IMR-90 (cell line): Measurements from ENCODE around the gene PEA15. TPM values are rescaled to one million over a fixed set of nuclear protein-coding genes. Genes with fewer than 3 reads are reported as not detected.

Experiments
- ATAC-seq: fragments of 200-7000 bp; cut with Tn5 transposase; 2 replicates; pipeline ENCODE4 v1.9.1; 2020; ENCODE audit warnings: low read depth, mild to moderate bottlenecking, moderate library complexity
- BruUV-seq: library from RNA; stranded (reverse); fragments of 400-500 nt; replicated peaks from 2 replicates; lab custom pipeline; 2021; lab: Mats Ljungman, UMichigan
- CTCF ChIA-PET: fragments of 300-600 bp; formaldehyde crosslinking; extraction: SDS; loops from one replicate; lab custom pipeline; 2021; ENCODE audit warnings: antibody characterized with exemption; lab: Yijun Ruan, JAX
- POLR2A ChIA-PET: fragments of 300-600 bp; sonication (Branson Sonifier 250); formaldehyde crosslinking; loops from one replicate; lab custom pipeline; 2022; ENCODE audit warnings: antibody characterized with exemption; ENCODE audit not compliant: unreplicated experiment; lab: Charles Lee
- DNase-seq: peaks from one replicate; pipeline ENCODE4 v3.0.0; 2013
- H2AFZ ChIP-seq: replicated peaks from 2 replicates; pipeline ENCODE3; 2013; ENCODE audit warnings: low read length, mild to moderate bottlenecking; ENCODE audit not compliant: poor library complexity
- H2AK5ac ChIP-seq: 2 replicates; pipeline ENCODE4 v1.6.1; 2013; ENCODE audit warnings: low read depth, low read length, inconsistent platforms
- H2AK9ac ChIP-seq: replicated peaks from 2 replicates; pipeline ENCODE3; 2013; ENCODE audit warnings: mild to moderate bottlenecking, low read depth, low read length, moderate library complexity; ENCODE audit not compliant: poor library complexity
- H2BK120ac ChIP-seq: 2 replicates; pipeline ENCODE4 v1.6.1; 2013; ENCODE audit warnings: low read depth, low read length, inconsistent platforms
- H2BK15ac ChIP-seq: 3 replicates; pipeline ENCODE4 v1.6.1; 2013; ENCODE audit warnings: low read depth, low read length, inconsistent platforms
- H2BK20ac ChIP-seq: 2 replicates; pipeline ENCODE4 v1.6.1; 2013; ENCODE audit warnings: low read depth, mild to moderate bottlenecking, inconsistent platforms, low read length, moderate library complexity
- H2BK5ac ChIP-seq: 2 replicates; pipeline ENCODE4 v1.6.1; 2013; ENCODE audit warnings: mild to moderate bottlenecking, low read depth, low read length, inconsistent platforms; ENCODE audit not compliant: poor library complexity, severe bottlenecking
- H3K14ac ChIP-seq: replicated peaks from 2 replicates; pipeline ENCODE4 v1.6.1; 2013; ENCODE audit warnings: low read depth, low read length, inconsistent platforms
- H3K18ac ChIP-seq: 2 replicates; pipeline ENCODE4 v1.6.1; 2013; ENCODE audit warnings: low read depth, low read length, control low read depth
- H3K23ac ChIP-seq: 2 replicates; pipeline ENCODE4 v1.6.1; 2013; ENCODE audit warnings: low read depth, low read length, inconsistent platforms
- H3K27ac ChIP-seq: 2 replicates; pipeline ENCODE4 v1.5.1; 2013; ENCODE audit warnings: mild to moderate bottlenecking, control low read depth, low read length; ENCODE audit not compliant: insufficient read depth
- H3K27me3 ChIP-seq: 2 replicates; pipeline ENCODE4 v1.6.1; 2013; ENCODE audit warnings: low read length; ENCODE audit not compliant: control insufficient read depth, insufficient read depth
- H3K36me3 ChIP-seq: 2 replicates; pipeline ENCODE4 v1.6.1; 2013; ENCODE audit warnings: low read length, mixed read lengths; ENCODE audit not compliant: control insufficient read depth, insufficient read depth
- H3K4ac ChIP-seq: 2 replicates; pipeline ENCODE4 v1.6.1; 2013; ENCODE audit warnings: low read depth, low read length, inconsistent platforms
- H3K4me1 ChIP-seq: 2 replicates; pipeline ENCODE4 v1.6.1; 2013; ENCODE audit warnings: low read length, mixed read lengths; ENCODE audit not compliant: control insufficient read depth, insufficient read depth
- H3K4me2 ChIP-seq: 2 replicates; pipeline ENCODE4 v1.6.1; 2013; ENCODE audit warnings: low read depth, mild to moderate bottlenecking, control low read depth, low read length, moderate library complexity
- H3K4me3 ChIP-seq: 2 replicates; pipeline ENCODE4 v1.5.1; 2013; ENCODE audit warnings: low read depth, mild to moderate bottlenecking, control low read depth, low read length, moderate library complexity; ENCODE audit not compliant: insufficient read depth
- H3K56ac ChIP-seq: 2 replicates; pipeline ENCODE4 v1.6.1; 2013; ENCODE audit warnings: low read length, inconsistent platforms; ENCODE audit not compliant: insufficient read depth; ENCODE audit errors: extremely low read depth
- H3K79me1 ChIP-seq, 2 experiments: 2 replicates each; pipeline ENCODE4 v1.6.1; 2013; ENCODE audit warnings: low read length in 2 of 2, inconsistent platforms in 1 of 2, low read depth in 1 of 2
- H3K9ac ChIP-seq: 2 replicates; pipeline ENCODE4 v1.6.1; 2013; ENCODE audit warnings: low read depth, low read length, control low read depth
- H3K9me1 ChIP-seq: 2 replicates; pipeline ENCODE4 v1.6.1; 2013; ENCODE audit warnings: low read length, inconsistent platforms; ENCODE audit not compliant: insufficient read depth
- H3K9me3 ChIP-seq: 2 replicates; pipeline ENCODE4 v1.6.1; 2013; ENCODE audit warnings: low read length; ENCODE audit not compliant: control insufficient read depth, insufficient read depth
- H4K20me1 ChIP-seq: 2 replicates; pipeline ENCODE4 v1.6.1; 2013; ENCODE audit warnings: low read length, inconsistent platforms; ENCODE audit not compliant: insufficient read depth
- H4K5ac ChIP-seq: 2 replicates; pipeline ENCODE4 v1.6.1; 2013; ENCODE audit warnings: mild to moderate bottlenecking, low read depth, low read length, control low read depth
- H4K8ac ChIP-seq, 2 experiments: 2 replicates each; pipeline ENCODE4 v1.6.1; 2013; ENCODE audit warnings: low read depth in 2 of 2, low read length in 2 of 2, control low read depth in 1 of 2, inconsistent platforms in 1 of 2
- H4K91ac ChIP-seq: 2 replicates; pipeline ENCODE4 v1.6.1; 2013; ENCODE audit warnings: low read depth, low read length, inconsistent platforms; ENCODE audit not compliant: insufficient read depth
- CTCF ChIP-seq: conservative IDR thresholded peaks from 2 replicates; pipeline ENCODE4 v1.5.1; 2012; ENCODE audit warnings: mild to moderate bottlenecking, low read depth, low read length, improper control_type of control experiment
- ELK1 ChIP-seq: fragments of 150-350 bp; IDR thresholded peaks from 2 replicates; pipeline ENCODE4 v1.6.1; 2016; ENCODE audit warnings: low read depth, mild to moderate bottlenecking, low read length, moderate library complexity, borderline replicate concordance
- NFE2L2 ChIP-seq: fragments of 150-350 bp; IDR thresholded peaks from 2 replicates; pipeline ENCODE4 v1.6.1; 2016; ENCODE audit warnings: low read depth, mild to moderate bottlenecking, low read length
- RCOR1 ChIP-seq: IDR thresholded peaks from 2 replicates; pipeline ENCODE4 v1.6.1; 2012; ENCODE audit warnings: mild to moderate bottlenecking, low read length, improper control_type of control experiment; ENCODE audit not compliant: insufficient replicate concordance
- RFX5 ChIP-seq: IDR thresholded peaks from 2 replicates; pipeline ENCODE4 v1.8.0; 2012; ENCODE audit warnings: low read depth, mild to moderate bottlenecking, low read length, moderate library complexity
- WGBS, 2 experiments: methylation state at CpG; one replicate each; pipeline versions ENCODE4 v1.1.5 to v1.1.7; 2013; ENCODE audit warnings: missing lambda C conversion rate in 2 of 2; ENCODE audit not compliant: insufficient read length in 1 of 2; ENCODE audit errors: extremely low coverage in 2 of 2; 5-methylcytosine and 5-hydroxymethylcytosine counted together
- dilution Hi-C: fragments of 300-500 bp; cut with HindIII; formaldehyde crosslinking; loops from one replicate; pipeline ENCODE4 v1.14.3; 2018; ENCODE audit warnings: low sequenced_read_pairs; ENCODE audit not compliant: unreplicated experiment
- in situ Hi-C: fragments of 300-500 bp; cut with MboI; formaldehyde crosslinking; loops from 3 replicates; pipeline ENCODE4 v1.14.3; 2019; ENCODE audit warnings: low sequenced_read_pairs, inconsistent platforms, mixed read lengths
- intact Hi-C: fragments of 100-400 bp; cut with micrococcal nuclease; formaldehyde crosslinking; loops from 2 replicates; pipeline ENCODE4 v1.10.0; 2022
- polyA plus RNA-seq, 3 experiments: library from polyadenylated mRNA; depleted of rRNA; stranded (reverse); fragments of >200 nt; gene quantifications; 2 replicates each; pipeline ENCODE4 v1.2.3, GENCODE V29; 2012; ENCODE audit warnings: low replicate concordance in 1 of 3
- total RNA-seq: library from RNA; depleted of rRNA; stranded (reverse); fragments of >200 nt; gene quantifications from 2 replicates; pipeline ENCODE4 v1.2.3, GENCODE V29; 2012

PEA15 gene
- total and polyA plus RNA-seq, 2 of the 4 experiments (the other 2 are of a cell fraction), result 296 to 754 TPM

GRCh38 chr1:160200786-160201185, 4.4 kb upstream of the PEA15 start:
- no TSS peak for BruUV-seq
- Histone ChIP-seq H3K79me1 (peaks cover 0 to 14% of the 10 kb centered on the region in 2 experiments; a peak in 3 of 4 replicates), H2BK15ac (no peak overlapping the region), H2BK120ac (no peak overlapping the region), H2AK9ac (no peak overlapping the region), H3K27ac (no peak overlapping the region), H3K4me3 (no peak overlapping the region), H3K56ac (no peak overlapping the region), H3K23ac (no peak overlapping the region), H3K9ac (no peak overlapping the region), H3K36me3 (no peaks in the 10 kb centered on the region), H3K14ac (no peak overlapping the region), H2AFZ (no peak overlapping the region), H4K8ac (no peak overlapping the region), H4K91ac (no peak overlapping the region), H2BK5ac (no peak overlapping the region), H4K5ac (no peak overlapping the region), H3K18ac (no peak overlapping the region), H3K9me1 (peaks cover 14% of the 10 kb centered on the region), H3K27me3 (no peaks in the 10 kb centered on the region; the same call in 1 of the 2 replicates), H3K4me2 (no peak overlapping the region), H4K20me1 (0 out of 2 replicates have a peak, but pooled peaks cover 5% of the 10 kb centered on the region), H2AK5ac (no peak overlapping the region), H3K4ac (no peak overlapping the region), H2BK20ac (no peak overlapping the region), H3K9me3 (no peaks in the 10 kb centered on the region), H3K4me1 (peaks cover 6% of the 10 kb centered on the region; the same call in 1 of the 2 replicates)
- DNase-seq, result no peak
- in situ Hi-C loops, result no loop called here
- ChIA-PET POLR2A (no interaction called here), CTCF (interaction anchor here (1.5 kb wide), 1 partner anchor 19 kb away, joined by 5 read pairs; no protein-coding TSS in a partner anchor)
- intact Hi-C loops, result no loop called here
- dilution Hi-C loops, result no loop called here
- TF ChIP-seq RFX5 (no peak), CTCF (no peak), ELK1 (no peak), NFE2L2 (no peak), RCOR1 (no peak)
- no peak for ATAC-seq
- no CpG with 5 or more reads among the region's 4 CpGs for WGBS, 2 experiments
